Fibroblast of gingiva (primary cell): ENCODE measurements around the gene CEP152.
"Not testable (repeated sequence)": the region's sequence is repeated elsewhere in the genome, so short reads cannot be mapped to it uniquely, and the experiment has no call there.

Experiments used
- DNase-seq: peaks from one replicate; pipeline ENCODE4 v3.0.0-alpha.2; 2011; ENCODE audit warnings: low read depth

Gene CEP152

DNA sequence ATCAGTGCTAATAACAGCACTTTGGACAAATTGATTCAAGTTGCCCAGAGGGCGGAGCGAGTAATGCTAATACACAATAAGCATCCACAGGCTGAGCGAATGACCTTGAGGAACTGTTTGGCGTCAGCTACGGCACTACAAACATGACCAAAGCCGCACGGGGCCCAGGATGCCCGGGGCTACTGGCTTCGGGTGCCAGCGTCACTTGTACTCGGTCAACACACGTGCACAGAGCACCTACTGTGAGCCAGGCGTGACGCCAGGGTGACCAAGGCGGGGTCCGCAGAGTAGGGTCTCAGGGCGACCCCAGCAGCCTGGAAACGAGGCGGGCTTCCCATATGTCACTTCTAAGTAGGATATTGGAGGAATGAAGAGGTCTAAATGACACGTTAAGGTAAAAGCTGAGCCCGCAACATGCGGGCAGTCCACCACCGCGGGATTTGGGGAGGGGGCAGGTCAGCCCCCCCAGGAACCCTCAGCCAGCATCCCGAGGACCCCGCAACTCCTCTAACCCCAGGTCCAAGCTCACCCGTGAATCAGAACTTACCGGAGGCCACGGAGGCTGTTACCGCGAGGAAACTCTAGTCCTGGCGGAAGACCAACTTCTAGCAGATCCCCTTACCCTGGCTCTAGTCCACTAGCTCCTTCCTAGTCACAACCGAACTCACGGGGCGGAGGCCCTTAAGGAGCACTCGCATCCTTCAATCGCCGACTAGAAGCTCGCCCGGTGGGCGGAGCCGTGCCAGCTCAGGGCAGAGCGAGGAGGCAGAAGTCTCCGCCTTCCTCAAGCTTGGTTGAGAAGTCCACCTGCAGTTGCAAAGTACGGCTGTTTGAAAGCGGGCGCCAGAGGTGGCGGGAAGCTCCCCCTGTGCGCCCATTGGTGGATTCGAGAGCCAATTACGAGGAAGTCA, at the start of gene CEP152:
TSS of gene CEP152 (minus strand) at position 656 of the 911 bp plus-strand sequence. CDS start 5,420 bp downstream, outside the sequence.
- peak; percentile 100 for DNase-seq

- no peak for DNase-seq
Measured at GRCh38 chr15:48859426-48859825, 48.6 kb upstream of the CEP152 start.

- peak; percentile 81 for DNase-seq
Measured at GRCh38 chr15:48858401-48858800, 47.5 kb upstream of the CEP152 start.

- DNase-seq = peak; percentile 78
Measured at GRCh38 chr15:48856942-48857341, 46.1 kb upstream of the CEP152 start.

DNA sequence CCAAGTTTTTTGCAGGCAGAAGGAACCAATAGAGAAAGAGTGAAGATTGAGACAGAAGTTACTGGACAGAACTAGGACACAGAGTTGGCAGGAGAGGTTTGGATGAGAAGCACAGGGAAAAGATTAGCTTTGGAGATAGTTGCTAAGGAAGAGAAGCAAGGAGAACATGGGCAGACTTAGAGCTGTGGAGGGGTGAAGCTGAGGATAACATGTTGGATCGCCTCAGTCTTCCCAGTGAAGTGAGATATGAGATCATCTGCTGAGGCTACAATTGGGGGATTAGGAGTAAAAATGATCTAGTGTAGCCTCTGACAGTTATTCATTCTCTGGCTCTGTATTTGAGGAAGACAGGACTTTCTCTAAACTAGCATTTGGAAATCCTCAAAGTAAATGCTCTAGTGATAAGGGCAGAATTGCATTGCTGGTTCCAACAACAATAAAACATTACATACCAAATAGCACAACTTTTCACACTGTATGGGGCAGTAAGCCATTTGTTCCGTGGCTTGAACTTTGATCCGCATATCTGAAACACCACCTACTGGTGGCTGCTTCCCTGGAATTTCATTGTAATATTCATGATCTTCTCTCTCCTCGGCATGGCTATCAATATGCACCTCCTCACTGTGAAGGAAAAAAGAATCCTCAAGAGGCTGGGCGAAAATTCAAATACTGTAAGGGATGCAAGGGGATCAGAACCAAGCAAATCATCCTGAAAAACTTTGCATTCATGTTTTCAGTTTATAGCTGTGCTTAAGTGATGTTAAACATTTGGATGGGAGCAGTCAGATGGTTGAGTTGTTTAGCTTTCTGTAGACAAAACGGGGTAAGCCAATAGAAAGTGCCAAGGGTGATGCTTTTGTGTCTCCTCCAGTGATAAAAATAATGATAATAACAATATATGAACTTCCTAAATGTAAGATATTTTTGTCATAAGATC, 44.9 kb upstream of the CEP152 start:
- peak; percentile 64 for DNase-seq

DNA sequence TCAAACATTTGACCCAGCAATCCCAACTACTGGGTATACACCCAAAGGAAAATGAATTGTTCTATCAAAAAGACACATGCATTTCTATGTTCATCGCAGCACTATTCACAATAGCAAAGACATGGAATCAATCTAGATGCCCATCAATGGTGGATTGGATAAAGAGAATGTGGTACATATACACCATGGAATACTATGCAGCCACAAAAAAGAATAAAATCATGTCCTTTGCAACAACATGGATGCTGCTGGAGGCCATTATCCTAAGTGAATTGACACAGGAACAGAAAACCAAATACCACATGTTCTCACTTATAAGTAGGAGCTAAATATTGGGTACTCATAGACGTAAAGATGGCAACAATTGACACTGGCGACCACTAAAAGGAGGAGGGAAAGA, 43.6 kb upstream of the CEP152 start:
- DNase-seq = not testable (repeated sequence)

DNA sequence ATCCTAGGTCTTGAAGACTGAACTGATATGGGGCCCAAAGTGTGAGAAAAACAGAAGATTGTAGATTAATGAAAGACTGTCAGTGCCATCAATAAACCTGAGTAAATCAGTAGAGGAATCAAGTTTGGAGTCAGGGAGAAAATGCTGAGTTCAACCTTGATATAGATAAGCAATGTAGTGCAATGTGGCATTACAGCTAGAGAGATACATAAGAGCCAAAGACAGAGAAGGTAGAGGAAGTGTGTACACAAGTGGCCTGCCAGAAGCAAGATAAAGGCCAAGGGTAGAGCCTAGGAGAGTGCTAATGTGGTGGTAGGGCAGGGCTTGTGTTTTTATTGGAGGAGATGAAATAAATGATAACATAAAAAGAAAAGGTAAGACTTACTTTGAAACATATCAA, 41.1 kb upstream of the CEP152 start:
- no peak for DNase-seq

DNA sequence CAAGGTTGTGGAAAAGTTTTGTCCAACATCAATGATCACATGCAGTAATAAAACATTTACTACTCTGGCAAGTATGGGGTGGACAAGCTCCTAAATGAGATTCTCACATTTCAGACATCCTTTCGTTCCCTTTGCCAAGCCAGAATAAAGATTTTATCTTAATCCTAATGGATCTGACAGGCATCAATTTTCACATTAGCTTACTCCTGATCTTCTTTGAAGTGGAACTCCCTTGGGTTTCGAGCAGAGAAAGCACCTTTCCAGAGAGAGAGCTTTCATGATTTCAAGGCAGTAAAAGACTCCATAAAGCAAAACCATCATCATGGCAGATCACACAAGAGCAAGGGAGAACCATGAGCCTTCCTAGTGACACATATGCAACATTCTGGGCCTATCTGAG, 39.8 kb upstream of the CEP152 start:
- DNase-seq = no peak

DNA sequence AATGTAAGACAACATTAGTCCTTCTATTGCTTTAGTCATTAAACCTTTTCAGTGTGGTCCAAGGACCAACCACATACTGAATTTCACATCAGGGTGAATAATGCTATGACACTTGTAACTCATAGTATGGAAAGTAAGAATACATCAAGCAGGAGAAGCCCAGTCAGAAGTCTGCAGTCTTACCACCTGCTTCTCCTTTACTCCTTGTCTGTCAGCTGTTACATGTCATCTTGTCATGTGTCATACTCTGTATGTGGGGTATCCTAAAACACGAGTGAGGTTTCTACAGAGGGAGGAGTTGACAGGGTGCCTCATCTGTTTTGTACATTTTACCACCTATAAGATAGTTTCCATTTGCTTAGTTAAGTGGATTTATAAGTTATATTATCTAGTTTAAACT, 34.3 kb upstream of the CEP152 start:
- DNase-seq = no peak

- DNase-seq = no peak
Measured at GRCh38 chr15:48842501-48842900, 31.6 kb upstream of the CEP152 start.

DNA sequence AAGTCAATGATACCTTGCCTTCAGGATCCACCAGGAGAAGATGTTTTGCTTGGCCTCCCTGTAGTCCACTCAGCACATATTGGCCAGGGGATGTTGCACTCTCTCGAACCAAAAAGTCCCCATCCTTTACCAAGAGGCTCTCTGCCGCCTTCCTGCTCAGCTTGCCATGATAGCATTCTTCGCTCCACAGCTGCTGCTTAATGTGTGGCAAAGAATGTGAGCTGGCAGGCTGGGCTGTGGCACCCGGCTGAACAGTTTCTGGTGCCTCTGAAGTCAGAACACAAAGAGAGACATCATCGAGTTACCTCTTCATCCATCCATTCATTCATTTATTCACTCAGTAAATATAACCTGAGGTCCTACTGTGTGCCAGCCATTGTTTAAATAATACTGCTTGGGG, 23.9 kb upstream of the CEP152 start:
- no peak for DNase-seq

DNA sequence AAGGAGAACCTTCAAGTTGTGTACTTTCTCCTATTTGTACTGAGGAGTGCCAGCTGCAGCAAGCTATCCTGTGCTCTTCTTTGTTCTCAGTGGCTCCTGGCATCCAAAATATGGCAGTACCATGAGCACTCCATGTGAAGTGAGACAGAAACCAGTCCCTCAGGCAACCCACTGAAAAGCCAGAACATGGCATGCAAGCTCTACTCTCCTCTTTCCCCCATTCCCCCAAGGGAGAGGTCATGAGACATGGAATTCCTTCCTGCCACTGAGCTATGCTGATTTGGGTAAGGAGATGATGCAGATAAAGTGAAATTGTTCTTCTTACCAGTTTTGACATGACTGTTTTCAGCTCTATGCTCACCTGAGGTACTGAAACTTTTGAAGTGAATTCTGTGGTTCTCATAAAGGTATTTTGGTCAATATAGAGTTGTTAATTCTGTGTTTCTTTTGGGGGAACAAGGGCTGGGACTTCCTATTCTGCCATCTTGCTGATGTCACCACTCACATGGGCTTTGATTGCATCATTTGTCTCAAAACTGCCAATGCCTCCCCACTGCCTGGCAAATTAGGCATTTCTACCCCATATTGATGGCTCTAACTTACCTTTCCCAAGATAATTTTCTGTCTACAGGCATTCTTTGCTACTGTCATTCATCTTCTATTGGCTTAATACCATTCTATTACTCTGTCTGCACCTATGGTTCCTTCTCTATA, 22.8 kb upstream of the CEP152 start:
- no peak for DNase-seq

DNA sequence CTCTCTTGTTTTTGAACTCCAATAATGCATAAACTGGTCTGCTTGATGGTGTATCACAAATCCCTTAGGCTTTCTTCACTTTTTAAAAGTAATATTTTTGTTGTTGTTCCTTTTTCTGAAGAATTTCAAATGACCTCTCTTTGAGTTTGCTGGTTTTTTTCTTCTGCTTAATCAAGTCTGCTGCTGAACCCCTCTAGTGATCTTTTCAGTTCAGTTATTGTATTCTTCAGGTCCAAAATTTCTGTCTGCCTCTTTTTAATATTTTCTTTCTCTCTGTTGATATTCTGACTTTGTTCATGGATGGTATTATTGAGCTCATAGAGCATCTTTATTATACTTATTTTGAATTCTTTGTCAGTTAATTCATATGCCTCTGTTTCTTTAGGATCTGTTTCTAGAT, 21.8 kb upstream of the CEP152 start:
- no peak for DNase-seq

DNA sequence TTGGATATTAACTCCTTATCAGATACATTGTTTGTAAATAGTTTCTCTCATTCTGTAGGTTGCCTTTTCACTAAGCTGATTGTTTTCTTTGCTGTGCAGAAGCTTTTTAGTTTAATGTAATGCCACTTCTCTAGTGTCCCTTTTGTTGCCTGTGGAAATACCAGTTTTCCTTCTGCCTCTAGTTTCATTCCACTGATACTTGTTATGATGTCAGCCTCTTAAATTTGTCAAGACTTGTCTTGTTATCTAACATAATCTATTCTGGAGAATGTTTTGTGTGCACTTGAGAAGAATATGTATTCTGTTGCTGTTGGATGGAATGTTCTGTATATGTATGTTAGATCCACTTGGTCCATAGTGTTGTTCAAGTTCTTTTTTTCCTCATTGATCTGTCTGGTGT, 18.0 kb upstream of the CEP152 start:
- DNase-seq = no peak

DNA sequence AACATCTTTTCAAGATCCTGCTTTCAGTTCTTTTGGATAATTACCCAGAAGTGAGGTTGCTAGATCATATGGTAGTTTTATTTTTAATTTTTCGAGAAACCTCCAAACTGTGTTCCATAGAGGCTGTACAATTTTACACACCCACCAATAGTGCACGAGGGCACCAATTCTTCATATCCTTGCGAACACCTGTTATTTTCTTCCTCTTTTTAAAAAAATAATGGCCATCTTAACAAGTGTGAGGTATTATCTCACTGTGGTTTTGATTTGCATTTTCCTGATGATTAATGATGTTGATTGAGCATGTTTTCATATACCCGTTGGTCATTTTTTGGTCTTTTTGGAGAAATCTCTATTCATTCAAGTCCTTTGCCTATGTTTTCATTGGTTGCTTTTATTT, 17.6 kb upstream of the CEP152 start:
- no peak for DNase-seq

DNA sequence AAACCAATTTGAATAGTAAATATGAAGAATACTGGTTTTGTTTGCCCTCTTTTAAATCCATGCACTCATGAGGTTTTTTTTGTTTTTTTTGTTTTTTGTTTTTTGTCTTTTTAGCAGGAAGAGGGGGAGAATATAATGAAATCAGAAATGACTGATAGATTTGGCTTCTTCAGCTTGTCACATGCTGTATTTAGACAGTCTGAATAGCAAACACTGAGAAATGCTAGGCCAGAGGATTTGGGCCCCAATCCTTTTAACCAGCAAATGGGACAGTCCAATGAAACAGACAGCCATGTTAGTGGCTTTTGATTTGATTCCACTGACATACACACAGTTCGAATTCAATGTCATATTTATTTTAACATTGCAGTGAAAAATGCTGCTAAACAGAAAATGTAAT, 14.2 kb upstream of the CEP152 start:
- no peak for DNase-seq

GRCh38 chr15:48823706-48824105, 12.8 kb upstream of the CEP152 start:
- DNase-seq = no peak

GRCh38 chr15:48823237-48823636, 12.4 kb upstream of the CEP152 start:
- no peak for DNase-seq

GRCh38 chr15:48814286-48814685, 3.4 kb upstream of the CEP152 start:
- no peak for DNase-seq

DNA sequence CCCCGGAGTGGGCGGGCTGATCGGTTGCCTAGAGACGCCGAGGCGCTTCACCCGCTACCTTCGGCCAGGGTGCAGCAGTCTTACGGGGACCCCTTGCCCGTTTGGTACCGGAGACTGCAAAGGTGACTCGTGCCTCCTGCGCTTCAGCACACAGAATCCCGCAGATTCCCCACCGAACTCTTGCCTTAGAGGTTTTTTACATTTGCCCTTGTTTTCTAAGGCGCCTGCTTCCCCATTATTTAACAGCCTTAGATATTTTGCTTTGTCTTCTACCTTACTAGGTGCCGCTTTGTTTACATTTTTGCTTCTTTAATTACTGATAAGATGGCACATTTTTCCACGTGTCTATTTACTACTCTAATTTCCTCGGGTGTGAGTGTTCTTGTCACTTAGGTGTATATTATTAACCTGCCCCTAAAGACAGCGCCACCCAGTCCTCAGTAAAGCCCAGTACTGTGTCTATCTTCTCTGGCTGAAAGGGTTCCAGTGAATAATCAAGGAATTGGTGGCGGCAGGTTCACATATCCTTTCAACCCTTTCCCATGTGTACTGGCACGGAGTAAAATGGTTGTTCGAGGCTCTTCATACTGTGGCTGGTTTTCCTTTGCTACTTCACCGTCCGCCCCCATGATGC, 573 bp upstream of the CEP152 start:
- DNase-seq = no peak

DNA sequence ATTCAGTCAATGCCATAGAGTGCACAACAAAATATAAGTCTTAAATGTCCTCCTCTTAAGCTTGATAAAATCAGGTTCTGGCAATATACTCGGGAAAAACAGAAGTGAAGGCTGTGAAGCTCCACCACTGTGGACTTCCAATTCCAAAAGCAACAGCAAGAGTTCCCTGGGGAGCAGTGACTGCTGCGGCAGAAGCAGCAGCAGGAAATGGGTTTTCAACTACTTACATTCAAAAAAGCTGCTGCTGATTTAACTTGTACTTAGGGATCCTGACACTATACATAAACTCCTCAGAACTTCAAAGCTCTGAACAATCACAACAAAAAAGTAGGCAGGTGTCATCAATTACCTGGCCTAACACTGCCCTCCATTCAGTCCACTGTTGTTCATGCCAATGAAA, 4.7 kb downstream of the CEP152 start:
- peak; percentile 26 for DNase-seq

DNA sequence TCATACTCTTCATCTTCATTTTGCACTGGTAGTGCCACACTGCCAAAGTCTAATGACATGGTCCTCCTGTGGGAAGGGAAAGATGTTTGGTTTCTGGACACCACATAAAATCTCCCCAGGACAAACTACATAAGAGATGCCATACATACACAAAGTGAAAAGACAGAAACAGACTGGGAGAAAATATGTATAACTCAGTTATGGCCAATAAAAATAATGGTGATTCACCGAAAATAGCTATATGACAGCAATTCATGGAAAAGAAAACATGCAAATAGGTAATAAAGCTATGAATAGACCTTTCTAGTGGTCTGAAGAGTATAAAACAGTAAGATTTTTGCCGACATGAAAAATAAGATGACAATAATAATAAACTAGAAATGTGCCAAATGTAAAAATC, 5.3 kb downstream of the CEP152 start:
- no peak for DNase-seq
